Measurements from ENCODE around the gene SYCE3.

SYCE3 gene

DNA sequence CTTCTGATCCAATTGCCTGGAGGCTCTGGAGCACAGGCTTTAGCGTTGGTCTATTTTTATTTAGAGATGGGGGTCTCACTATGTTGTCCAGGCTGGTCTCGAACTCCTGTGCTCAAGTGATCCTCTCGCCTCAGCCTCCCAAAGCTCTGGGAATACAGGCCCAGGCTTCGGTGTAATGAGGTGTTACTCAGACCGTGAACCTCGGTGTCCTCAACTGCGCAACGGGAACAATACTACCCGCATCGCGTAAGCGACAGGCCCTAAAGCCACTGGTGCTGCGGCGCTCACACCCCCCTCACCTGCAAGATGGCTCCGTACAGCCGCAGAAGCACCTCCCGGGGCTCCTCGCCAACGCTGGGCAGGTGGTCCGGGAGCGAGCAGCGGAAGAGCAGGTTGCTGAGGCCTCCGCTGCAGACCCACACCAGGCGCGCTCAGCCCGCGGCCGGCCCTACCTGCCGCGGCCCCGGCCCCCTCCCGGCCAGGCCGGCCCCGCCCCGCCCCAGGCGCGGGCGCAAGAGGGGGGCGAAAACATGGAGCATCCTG, 19.3 kb upstream of the SYCE3 start:
- TF ChIP-seq, protein P1, sequence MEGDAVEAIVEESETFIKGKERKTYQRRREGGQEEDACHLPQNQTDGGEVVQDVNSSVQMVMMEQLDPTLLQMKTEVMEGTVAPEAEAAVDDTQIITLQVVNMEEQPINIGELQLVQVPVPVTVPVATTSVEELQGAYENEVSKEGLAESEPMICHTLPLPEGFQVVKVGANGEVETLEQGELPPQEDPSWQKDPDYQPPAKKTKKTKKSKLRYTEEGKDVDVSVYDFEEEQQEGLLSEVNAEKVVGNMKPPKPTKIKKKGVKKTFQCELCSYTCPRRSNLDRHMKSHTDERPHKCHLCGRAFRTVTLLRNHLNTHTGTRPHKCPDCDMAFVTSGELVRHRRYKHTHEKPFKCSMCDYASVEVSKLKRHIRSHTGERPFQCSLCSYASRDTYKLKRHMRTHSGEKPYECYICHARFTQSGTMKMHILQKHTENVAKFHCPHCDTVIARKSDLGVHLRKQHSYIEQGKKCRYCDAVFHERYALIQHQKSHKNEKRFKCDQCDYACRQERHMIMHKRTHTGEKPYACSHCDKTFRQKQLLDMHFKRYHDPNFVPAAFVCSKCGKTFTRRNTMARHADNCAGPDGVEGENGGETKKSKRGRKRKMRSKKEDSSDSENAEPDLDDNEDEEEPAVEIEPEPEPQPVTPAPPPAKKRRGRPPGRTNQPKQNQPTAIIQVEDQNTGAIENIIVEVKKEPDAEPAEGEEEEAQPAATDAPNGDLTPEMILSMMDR (conservative IDR thresholded peaks at IDR 0.05; ENCODE audit: low read depth), result no peak
- no peak for DNase-seq (ENCODE audit: low spot score)
- ChIA-PET POLR2A (ENCODE audit: low non-redundant PET) (interaction anchor here (1.0 kb wide), 1 partner anchor 52 kb away, joined by 4 read pairs; the partner anchor contains the start of gene TYMP), CTCF (no interaction called here)
- H3K27ac ChIP-seq, result peak overlapping the region; percentile 93

DNA sequence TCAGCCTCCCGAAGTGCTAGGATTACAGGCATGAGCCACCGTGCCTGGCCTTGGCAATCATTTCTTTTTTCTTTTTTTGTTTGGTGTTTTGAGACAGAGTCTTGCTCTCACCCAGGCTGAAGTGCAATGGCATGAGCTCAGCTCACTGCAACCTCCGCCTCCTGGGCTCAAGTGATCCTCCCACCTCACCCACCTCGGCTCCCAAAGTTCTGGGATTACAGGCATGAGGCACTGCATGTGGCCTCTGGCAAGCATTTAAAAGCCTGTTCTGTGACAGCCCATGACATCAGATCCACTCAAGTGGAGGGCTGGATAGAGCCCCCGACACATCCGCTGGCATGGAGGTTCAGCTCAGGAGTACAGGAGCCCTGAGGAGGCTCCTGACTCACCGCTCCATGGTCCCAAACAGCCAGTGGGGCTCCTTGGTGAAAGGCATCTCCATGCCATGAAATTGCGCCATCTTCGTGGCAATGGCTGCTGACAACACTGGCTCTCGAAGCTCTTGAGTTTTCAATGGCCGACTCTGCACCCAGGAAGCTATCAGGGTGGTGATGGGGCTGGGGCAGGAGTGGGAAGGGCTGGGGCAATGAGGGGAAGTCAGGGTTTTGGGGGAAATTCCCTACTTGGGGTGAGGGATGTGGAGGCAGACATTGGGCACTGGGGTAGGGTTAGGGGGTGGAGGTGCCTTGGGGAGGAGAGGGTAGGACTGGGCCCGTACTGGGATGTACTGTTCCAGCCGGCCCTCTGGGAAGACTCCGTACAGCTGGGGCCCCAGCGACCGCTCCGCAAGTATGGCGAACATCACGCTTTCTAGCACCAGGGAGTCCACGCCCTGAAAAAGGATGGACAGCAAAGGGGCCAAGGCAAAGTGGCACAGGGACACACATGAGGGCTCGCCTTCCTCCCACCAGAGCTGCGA, 18.6 kb upstream of the SYCE3 start:
- ChIA-PET POLR2A (ENCODE audit: low non-redundant PET) (no interaction called here), CTCF (no interaction called here)
- H3K27ac ChIP-seq, result peak overlapping the region; percentile 93
- TF ChIP-seq, protein P1 (conservative IDR thresholded peaks at IDR 0.05; ENCODE audit: low read depth), result no peak
- DNase-seq (ENCODE audit: low spot score), result no peak

DNA sequence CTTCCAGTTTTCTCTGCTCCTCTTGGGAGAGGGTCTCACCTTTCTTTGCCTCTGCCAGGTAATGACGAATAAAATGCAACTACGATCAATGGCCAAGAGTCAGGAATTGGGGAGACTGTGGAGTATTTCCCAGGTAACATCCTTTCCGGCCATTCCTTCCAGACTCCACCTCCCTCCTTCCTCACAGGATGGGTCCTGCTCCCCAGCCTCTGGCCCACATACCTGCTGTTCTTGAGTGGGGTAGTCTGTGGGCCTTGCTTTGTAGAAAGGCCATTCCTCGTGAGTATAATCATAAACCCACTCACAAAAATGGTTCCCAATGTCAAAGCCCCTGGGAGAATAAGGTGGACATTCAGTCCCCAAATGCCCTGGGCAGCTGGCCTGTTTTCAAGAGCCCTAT, 17.0 kb upstream of the SYCE3 start:
- ChIA-PET POLR2A (ENCODE audit: low non-redundant PET) (no interaction called here), CTCF (no interaction called here)
- DNase-seq (ENCODE audit: low spot score), result no peak
- TF ChIP-seq, protein P1 (conservative IDR thresholded peaks at IDR 0.05; ENCODE audit: low read depth), result no peak
- H3K27ac ChIP-seq, result peak overlapping the region; percentile 93

DNA sequence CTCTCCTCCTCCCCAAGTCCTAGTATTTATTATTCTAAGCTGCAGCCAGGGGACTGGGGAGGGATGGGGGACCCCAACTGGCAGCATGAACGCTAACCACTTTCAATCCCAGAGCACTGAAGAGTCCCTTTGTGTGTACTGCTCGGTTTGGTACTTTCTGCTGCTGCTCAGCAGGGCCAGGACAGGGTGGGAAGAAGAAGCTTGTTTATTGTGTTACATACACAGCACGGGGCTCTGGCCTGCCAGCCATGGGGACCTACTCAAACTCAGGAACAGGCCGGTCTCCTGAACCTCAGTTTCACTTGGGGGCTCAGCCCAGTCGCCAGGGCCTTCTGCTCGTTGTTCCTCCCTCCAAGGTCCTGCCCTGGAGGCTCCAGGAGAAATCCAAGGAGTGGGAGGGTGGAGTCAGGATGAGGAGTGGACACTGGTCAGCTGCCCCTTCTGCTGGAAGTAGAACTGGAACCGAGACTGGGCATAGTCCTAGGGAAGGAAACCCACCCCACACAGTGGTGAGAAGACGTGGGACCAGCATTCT, 16.1 kb upstream of the SYCE3 start:
- peak overlapping the region; percentile 93 for H3K27ac ChIP-seq
- POLR2A ChIA-PET (ENCODE audit: low non-redundant PET), result no interaction called here
- TF ChIP-seq, protein P1 (conservative IDR thresholded peaks at IDR 0.05; ENCODE audit: low read depth), result no peak
- DNase-seq (ENCODE audit: low spot score), result no peak
- CTCF ChIA-PET, result no interaction called here

DNA sequence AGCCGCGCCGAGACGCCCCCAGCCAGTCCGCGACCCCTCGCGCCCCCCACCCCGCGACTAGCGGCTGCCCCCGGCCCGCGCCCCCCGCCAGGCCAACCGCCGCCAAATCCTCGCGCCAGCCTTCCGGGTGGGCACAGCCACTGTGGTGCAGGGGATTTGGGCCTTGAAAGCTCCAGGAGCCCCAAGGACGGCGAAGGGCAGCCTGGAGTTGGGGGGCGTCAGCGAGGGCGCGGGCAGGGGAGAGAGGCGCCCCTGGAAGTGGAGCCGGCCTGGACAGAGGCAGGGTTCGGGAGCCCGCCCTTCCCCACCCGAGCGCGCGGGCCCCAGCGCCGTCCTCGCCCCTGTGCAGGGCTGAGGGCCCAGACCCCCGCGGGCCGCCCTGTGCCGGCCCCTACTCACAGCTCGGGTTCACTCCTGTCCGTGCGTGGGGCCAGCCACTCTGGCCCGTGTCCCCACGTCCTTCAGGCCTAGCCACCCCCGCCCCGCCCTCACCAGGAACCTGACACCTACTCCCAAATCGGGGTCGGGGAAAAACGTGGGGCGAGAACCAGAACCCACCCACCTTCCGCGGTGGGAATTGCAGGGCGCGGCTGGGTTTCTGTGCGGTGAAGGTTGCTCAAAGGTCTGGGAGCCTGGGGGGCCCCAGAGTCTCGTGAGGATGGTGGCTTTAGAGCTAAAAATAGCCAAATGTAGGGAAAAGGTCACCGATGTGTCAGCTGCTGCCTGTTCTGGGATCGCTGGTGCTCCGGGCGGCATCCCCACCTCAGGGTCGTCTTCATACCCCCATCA, 15.5 kb upstream of the SYCE3 start, which contains the start of gene CPT1B:
TSS of gene CPT1B (minus strand) at position 441 of the 789 bp plus-strand sequence. CDS start 512 bp downstream, outside the sequence.
- H3K27ac ChIP-seq, result peak within 1 kb of the TSS; percentile 93
- ChIA-PET POLR2A (ENCODE audit: low non-redundant PET) (no interaction called here), CTCF (interaction anchor here (1.0 kb wide), 1 partner anchor 52 kb away, joined by 3 read pairs; no protein-coding TSS in a partner anchor)
- no peak for DNase-seq (ENCODE audit: low spot score)
- TF ChIP-seq, protein P1 (conservative IDR thresholded peaks at IDR 0.05; ENCODE audit: low read depth), result no peak

DNA sequence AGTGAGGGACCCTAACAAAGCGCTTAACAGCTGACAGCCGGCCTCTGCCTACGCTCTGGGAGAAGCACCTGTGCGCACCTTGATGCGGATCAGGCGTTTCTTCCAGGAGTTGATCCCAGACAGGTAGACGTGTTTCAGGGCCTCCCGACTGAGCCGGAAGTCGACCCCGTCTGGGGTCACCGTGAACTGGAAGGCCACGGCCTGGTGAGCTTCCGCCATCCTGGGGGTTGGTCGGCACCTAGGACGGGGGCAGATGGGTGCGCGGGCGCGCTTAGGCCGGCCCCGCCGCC, 14.9 kb upstream of the SYCE3 start:
- ChIA-PET POLR2A (ENCODE audit: low non-redundant PET) (no interaction called here), CTCF (interaction anchor here (1.0 to 1.9 kb wide), 3 partner anchors 15 to 116 kb away, joined by 3 to 6 read pairs (median 3); partner anchors contain the start of gene SYCE3)
- TF ChIP-seq, protein P1 (conservative IDR thresholded peaks at IDR 0.05; ENCODE audit: low read depth), result no peak
- no peak for DNase-seq (ENCODE audit: low spot score)
- H3K27ac ChIP-seq, result no peak overlapping the region

Measured in RWPE1 (cell line).